K562 (cell line): ENCODE results near the gene HSF5. TPM values are rescaled to one million over a fixed set of nuclear protein-coding genes. Genes with fewer than 3 reads are reported as not detected.

Source experiments
- E2F8 ChIP-seq: fragments of 450-650 bp; IDR thresholded peaks from 2 replicates; pipeline ENCODE4 v1.7.1; 2018; ENCODE audit warnings: mild to moderate bottlenecking, low read depth; ENCODE audit not compliant: partially characterized antibody
- HBP1 ChIP-seq: fragments of 450-650 bp; formaldehyde crosslinking; IDR thresholded peaks from 2 replicates; pipeline ENCODE4 v1.4.0; 2022; ENCODE audit warnings: missing genetic modification characterization
- HDGF ChIP-seq: fragments of 450-650 bp; IDR thresholded peaks from 2 replicates; pipeline ENCODE4 v1.6.1; 2016
- MTA2 ChIP-seq: fragments of 450-650 bp; IDR thresholded peaks from 2 replicates; pipeline ENCODE4 v1.6.1; 2016; ENCODE audit warnings: low read depth
- NR2C1 ChIP-seq, 2 experiments: fragments of 450-650 bp; IDR thresholded peaks; 2 replicates each; pipeline ENCODE4 v1.6.1; 2017; ENCODE audit warnings: mild to moderate bottlenecking in 2 of 2, antibody characterized with exemption in 1 of 2, inconsistent platforms in 1 of 2, missing compliant biosample characterization in 1 of 2, missing genetic modification characterization in 1 of 2
- NR2F6 ChIP-seq: fragments of 450-650 bp; formaldehyde crosslinking; IDR thresholded peaks from 2 replicates; pipeline ENCODE4 v1.4.0; 2020; ENCODE audit warnings: mild to moderate bottlenecking
- PTRF ChIP-seq: fragments of 450-650 bp; IDR thresholded peaks from 2 replicates; pipeline ENCODE4 v1.6.1; 2016; ENCODE audit warnings: mild to moderate bottlenecking, missing genetic modification characterization, missing compliant biosample characterization
- REST ChIP-seq, 2 experiments: fragments of 450-650 bp; formaldehyde crosslinking in 1 of 2; IDR thresholded peaks; 2 replicates each; pipeline versions ENCODE4 v1.4.0 to v1.6.1; 2014 to 2020; ENCODE audit warnings: mild to moderate bottlenecking in 2 of 2, borderline replicate concordance in 1 of 2, low read depth in 1 of 2
- RNF2 ChIP-seq: sonication (generic); IDR thresholded peaks from 2 replicates; pipeline ENCODE4 v1.6.1; 2016
- SMARCA4 ChIP-seq: fragments of 450-650 bp; IDR thresholded peaks from 2 replicates; pipeline ENCODE4 v1.6.1; 2016
- SRSF3 ChIP-seq: fragments of 200-400 bp; formaldehyde crosslinking; IDR thresholded peaks from 2 replicates; pipeline ENCODE4 v1.6.1; 2016; ENCODE audit warnings: mild to moderate bottlenecking, low read length, moderate library complexity; ENCODE audit not compliant: insufficient read depth
- TCF15 ChIP-seq: fragments of 250-450 bp; sonication (Bioruptor Pico); IDR thresholded peaks from 2 replicates; pipeline ENCODE4 v1.8.0; 2022; ENCODE audit warnings: moderate library complexity, mild to moderate bottlenecking, inconsistent platforms
- ZNF3 ChIP-seq: fragments of 250-450 bp; sonication (Bioruptor Pico); IDR thresholded peaks from 2 replicates; pipeline ENCODE4 v1.5.0; 2021; ENCODE audit warnings: mild to moderate bottlenecking, moderate library complexity
- ZNF584 ChIP-seq: fragments of 200-800 bp; sonication (Bioruptor generic); IDR thresholded peaks from 2 replicates; pipeline ENCODE4 v1.6.1; 2016; ENCODE audit warnings: low read depth, mild to moderate bottlenecking, missing genetic modification characterization, missing compliant biosample characterization
- ZNF79 ChIP-seq: fragments of 250-450 bp; sonication (Bioruptor Pico); IDR thresholded peaks from 2 replicates; pipeline ENCODE4 v1.4.0; 2020; ENCODE audit warnings: low read depth, mild to moderate bottlenecking, moderate library complexity
- polyA plus RNA-seq, 8 experiments: library from polyadenylated mRNA; depleted of rRNA in 4 of 8; stranded (reverse) in 5 of 8; unstranded in 3 of 8; fragments of >200 nt; fragmentation: Nextera tagmentation in 2 of 8; fragmentation: Illumina TruSeq in 1 of 8; extraction: Ambion mirVana in 2 of 8; extraction: Trizol in 1 of 8; gene quantifications; 2 replicates each; pipeline versions ENCODE4 v1.2.1 to v1.2.3, GENCODE V29; 2011 to 2014; ENCODE audit warnings: inconsistent platforms in 1 of 8, missing spikeins in 1 of 8
- total RNA-seq, 7 experiments: library from RNA; depleted of rRNA in 6 of 7; stranded (reverse); fragments of >200 nt in 6 of 7; fragmentation: Illumina TruSeq in 2 of 7; extraction: Trizol in 2 of 7; gene quantifications; 2 replicates each; pipeline versions ENCODE4 v1.2.1 to v1.2.3, GENCODE V29; 2011 to 2021; ENCODE audit warnings: low replicate concordance in 1 of 7

The HSF5 gene
- total and polyA plus RNA-seq, 9 of the 15 experiments (the other 6 are each of a cell fraction or from before 2014, with no cell fraction given), result 0.04 TPM; not detected in 8

- TF ChIP-seq ZNF584 (no peak), HBP1 (no peak), MTA2 (no peak), RNF2 (no peak), NR2F6 (CRISPR knock-in tag) (no peak), SMARCA4 (no peak; the same call in 1 of the 2 replicates), E2F8 (no peak), REST (IDR thresholded peaks at IDR 0.05; ENCODE audit: borderline replicate concordance) (no peak; the same call in 1 of the 2 replicates), REST (CRISPR knock-in tag; IDR thresholded peaks at IDR 0.05; ENCODE audit: low read depth) (no peak), ZNF79 (CRISPR knock-in tag) (no peak), PTRF (no peak), SRSF3 (no peak), ZNF3 (CRISPR knock-in tag) (no peak), HDGF (no peak), TCF15 (CRISPR knock-in tag) (no peak), NR2C1 (IDR thresholded peaks at IDR 0.05) (no peak), NR2C1 (tag; IDR thresholded peaks at IDR 0.05) (no peak)
Observed at GRCh38 chr17:58412961-58413586, 75.1 kb downstream of the HSF5 start (continued).
